ENCODE measurements around the gene USP5.
"Not testable (repeated sequence)": the region's sequence is repeated elsewhere in the genome, so short reads cannot be mapped to it uniquely, and the experiment has no call there.

DNA sequence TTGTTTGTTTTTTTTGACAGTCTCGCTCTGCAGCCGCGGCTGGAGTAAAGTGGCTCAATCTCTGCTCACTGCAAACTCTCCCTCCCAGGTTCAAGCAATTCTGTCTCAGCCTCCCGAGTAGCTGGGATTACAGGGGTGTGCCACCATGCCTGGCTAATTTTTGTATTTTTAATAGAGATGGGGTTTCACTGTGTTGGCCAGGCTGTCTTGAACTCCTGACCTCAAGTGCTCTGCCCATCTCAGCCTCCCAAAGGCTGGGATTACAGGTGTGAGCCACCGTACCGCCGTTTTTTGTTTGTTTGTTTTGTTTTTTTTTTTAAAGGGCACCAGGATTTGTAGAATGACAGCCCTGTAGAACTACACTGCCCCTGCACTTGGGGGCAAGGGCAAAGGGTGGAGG lies 36.8 kb downstream of the USP5 start:
- not testable (repeated sequence) for TF ChIP-seq EZH2phosphoT487 (conservative IDR thresholded peaks at IDR 0.05; ENCODE audit: low read length); CTCF (IDR thresholded peaks at IDR 0.05; ENCODE audit: insufficient read depth, low read length, poor library complexity, severe bottlenecking)
